HG03575 (cell line): ENCODE measurements around the gene STXBP5.

ENCODE experiments used
- ATAC-seq: cut with Tn5 transposase; IDR thresholded peaks from one replicate; pipeline ENCODE4 v1.9.1; 2021; ENCODE audit not compliant: unreplicated experiment, insufficient number of reproducible peaks, low FRiP score; ENCODE audit errors: extremely low read depth

STXBP5 gene

GRCh38 chr6:147176795-147177194 is 27.4 kb upstream of the STXBP5 start:
- no peak for ATAC-seq

DNA sequence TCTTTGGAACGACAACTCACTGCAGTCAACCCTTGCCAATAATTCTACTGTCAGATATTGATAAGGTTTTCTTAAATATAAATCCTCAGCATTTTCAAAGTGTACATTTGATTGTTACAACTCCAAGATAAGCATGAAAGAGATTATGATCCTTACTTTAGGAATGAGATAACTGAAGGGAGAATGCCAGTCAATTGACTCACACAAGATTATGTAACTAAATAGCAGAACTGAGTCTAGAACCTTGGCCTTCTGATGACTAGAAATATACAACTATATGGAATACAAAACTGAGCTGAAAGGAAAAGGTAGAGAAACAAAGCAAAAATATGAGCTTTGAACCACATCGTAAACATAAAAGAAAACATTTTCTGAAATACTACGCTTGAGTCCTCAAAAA is 26.9 kb upstream of the STXBP5 start:
- ATAC-seq: no peak

GRCh38 chr6:147178355-147178754 is 25.9 kb upstream of the STXBP5 start:
- no peak for ATAC-seq

DNA sequence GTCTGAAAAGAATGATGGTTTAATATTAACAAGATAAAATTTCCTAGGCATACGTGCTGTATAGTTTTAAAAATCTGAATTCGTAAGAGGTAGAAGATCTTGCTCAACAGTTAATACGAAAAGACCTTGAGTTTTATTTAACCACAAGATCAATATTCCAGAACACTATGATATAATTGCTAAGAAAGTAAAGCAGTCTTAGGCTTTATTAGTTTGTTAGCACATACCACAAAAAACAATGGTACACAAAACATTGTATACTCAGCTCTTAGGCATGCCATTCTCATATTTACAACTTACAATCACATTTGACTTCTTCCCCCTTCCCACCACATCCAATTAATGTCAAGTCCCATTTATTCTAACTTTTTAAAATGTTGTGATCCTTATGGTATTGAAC is 24.4 kb upstream of the STXBP5 start:
- no peak for ATAC-seq

DNA sequence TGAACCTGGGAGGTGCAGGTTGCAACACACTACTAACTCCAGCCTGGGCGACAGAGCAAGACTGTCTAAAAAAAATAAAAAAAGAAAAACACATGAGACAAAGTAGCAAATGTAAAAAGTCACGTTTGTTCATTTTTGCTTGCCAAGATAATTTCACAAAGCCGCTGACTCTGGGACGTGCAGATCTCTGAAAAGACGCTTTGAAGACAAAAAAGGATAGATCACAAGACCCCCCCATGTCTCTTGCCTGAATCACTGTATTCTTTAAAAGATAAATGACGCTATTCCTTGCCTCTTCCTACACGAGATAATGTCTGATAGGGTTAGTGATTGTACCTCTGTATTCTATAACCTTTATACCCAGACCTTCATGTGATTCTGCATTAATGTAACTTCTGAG is 23.3 kb upstream of the STXBP5 start:
- ATAC-seq: no peak

DNA sequence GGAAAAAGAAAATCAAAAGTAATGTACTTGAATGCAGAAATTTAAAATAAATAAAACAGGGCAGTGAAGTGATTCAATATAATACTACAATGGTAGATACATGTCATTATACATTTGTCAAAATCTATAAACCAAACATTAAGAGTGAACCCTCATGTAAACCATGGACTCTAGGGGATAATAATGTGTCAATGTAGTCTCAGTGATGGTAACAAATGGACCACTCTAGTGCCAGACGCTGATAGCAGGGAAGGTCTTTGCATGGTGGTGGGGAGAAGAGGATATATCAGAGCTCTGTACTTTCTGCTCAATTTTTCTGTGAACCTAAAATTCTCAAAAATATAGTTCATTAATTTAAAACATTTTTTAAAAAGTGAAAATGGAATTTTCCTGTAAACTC is 19.8 kb upstream of the STXBP5 start:
- no peak for ATAC-seq

DNA sequence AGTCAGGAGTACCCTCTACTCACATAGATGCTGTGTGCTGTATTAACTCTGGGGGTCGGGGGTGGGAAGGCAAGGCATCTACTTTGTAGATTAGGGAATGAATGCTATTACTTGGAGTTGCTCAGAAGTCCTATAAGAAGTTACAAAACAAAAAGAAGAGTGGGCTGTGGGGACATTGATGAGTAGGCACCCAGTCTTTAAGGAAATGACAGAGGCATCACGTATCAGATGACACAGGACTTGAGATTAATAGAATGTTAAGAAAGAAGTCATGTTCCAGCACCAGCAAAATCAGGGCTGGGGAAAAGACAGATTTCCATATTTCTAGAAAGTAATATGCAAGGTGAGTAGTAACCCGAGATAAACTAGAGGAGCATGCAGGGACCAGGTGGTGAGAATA is 19.0 kb upstream of the STXBP5 start:
- no peak for ATAC-seq

DNA sequence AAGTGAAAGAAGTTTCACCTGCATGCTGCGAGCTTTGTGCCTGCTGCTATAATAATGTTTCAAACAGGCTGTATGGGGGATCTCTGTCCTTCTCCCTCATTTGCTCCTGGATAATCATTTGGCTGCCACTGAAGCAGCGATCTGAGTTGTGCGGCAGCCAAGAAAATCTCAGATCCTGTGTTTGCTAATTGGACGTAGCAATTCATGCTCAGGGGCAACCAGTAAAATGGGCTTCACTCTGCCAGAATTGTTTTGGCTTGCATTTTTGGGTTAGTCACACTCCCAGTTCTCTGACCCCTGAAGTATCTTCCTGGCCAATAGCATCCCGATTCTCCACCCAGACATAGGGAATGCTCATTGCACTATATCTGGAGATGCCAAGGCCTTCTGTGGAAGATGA is 13.7 kb upstream of the STXBP5 start:
- ATAC-seq: no peak

DNA sequence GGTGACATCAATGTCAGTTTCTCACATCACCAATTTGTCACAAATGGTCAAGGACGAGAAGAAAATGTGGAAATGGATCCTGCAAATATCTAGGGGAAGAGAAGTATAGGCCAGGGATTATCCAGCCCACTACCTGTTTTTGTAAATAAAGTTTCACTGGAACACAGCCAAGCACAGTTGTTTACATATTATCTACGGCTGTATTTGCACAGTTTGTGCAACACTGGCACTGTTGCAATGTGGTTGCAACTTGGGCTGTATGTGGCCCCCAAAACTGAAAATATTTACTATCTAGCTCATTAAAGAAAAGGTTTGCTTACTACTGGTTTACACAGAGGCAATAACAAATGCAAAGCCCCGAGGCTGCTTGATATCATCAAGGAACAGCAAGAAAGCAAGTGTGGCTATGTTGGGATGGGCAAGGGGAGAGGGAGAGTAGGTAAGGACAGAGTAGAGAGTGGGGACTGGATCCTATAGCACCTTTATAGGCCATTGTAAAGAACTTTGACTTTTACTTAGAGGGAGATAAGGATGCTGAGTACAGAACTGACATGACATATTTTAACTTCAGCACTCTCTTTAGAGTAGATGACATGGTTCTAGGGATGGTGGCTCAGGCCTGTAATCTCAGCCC is 11.8 kb upstream of the STXBP5 start:
- no peak for ATAC-seq

DNA sequence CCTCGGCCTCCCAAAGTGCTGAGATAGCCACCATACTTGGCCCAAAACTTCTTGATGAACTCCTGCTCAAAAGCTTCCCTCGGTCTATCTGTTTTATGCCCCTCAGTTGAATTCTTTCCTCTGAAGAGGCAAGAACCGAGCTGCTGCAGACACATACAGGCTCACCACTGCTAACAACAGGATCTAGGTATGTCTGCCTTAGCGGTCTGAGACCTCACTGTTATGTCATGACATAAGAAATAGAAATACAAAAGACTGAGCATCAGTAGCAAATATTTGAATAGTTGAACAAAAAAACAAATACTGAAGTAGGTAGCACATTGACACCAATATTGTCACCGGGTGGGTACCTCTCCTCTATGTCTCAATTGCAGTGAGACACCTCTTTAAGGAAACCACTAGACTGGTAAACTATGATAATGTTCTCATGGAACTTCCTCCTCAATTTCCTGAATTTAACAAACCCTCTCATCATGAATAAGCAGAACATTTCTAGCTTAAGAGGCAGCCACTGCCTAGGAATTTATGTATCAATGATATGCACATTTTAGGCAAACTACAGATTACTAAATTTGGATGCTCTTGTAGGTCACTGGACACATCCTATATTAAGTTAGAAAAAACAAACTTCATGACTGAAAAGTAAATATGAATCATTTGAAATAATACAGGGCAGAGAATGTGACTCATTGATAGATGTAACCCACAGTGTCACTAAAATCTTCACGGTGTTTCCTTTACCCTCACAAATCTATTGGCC is 9.4 kb upstream of the STXBP5 start:
- ATAC-seq: no peak

- ATAC-seq: no peak
Observed at GRCh38 chr6:147195510-147195909, 8.7 kb upstream of the STXBP5 start.

DNA sequence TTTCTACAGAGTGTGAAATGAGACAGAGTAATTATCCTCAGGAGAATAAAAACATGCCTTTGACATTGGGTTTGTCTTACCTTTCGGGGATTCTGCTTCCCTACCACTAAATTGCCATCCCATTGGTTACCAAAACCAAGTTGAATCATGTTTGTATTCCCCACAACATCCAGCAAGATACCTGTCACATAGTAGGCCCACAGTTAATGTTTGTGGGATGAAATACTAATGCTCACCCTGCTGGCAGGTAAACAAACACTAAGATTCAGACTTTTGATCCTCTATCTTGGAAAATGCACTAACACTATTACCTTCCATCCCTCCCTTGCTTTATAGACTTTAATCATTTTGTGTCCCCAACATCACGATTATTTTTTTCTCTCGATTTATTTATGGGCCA is 8.2 kb upstream of the STXBP5 start:
- ATAC-seq: no peak

DNA sequence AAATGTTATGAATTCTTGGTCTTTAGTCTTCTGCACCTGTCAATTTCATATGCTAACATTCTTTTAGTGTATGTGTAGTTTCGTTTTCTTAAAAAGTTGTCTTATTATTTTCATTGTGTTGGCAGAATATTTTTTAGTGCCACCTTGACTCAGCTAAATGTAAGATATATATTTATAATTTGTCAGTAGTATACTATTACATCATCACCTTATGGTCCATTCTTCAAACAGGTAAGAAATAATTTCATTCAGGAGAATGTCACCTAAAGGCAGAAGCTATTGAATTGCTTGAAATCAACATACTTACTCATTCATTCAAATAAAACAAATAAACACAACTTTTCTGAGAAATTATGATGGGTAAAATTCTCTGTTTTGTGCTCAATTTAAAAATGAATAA is 3.5 kb upstream of the STXBP5 start:
- no peak for ATAC-seq

GRCh38 chr6:147201885-147202515 is 2.2 kb upstream of the STXBP5 start:
- ATAC-seq: peak; percentile 7

- ATAC-seq: peak; percentile 87
Observed at GRCh38 chr6:147202516-147203310, 1.5 kb upstream of the STXBP5 start.

DNA sequence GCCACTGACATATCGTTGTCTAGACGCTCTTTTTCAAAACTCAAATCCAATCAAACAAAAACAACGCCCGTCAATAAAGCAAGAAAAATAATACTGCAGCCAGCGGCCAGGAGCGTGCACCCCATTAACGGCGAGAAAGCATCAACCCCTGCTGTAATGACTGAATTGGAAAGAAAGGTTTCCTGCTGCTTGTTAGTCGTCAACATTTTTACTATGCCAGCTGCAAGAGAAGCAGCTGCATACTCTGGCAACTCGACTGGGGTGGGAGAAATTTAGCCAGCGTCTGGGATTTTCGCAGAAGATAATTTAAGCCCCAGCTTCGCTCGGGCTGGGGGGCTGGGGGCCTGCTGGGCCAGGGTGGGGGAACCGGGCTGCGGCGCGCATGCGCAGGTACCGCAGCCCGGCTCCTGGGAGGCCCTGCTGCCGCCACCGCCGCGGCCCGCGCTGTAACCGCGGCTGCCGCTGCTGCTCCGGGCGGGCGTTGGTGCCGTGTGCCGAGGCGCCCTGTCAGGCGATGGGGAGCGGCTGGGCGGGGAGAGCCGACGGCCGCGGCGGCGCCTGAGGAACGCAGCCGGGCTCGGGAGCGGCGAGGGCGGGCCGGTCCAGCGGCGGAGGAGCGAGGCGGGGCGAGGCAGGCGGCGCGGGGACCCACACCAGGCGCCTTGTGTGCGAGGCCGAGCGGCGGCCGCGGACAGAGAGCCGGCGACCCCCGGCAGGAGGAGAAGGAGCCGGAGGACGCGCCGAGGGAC is 732 bp upstream of the STXBP5 start:
- ATAC-seq: no peak

DNA sequence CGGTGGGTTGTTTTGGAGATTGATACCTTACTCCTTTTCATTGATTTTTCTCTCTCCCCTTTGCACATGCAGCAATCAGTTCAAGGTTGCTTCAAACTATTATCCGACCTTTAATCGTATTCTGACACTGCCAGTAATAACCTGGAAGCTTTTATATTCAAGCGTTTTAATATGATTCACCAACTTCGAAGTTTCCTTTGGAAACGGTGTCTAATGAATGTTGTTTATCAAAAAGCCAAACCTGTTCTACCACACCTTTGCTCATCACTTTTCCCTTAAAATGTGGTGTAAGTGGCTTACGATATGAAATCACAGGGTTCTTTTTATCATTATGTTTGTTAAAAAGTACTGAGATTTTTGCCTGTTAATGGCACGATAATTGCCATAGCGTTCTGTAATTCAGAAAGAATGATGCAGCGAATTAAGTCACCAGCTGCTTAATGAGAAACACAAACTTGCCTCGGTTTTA is 660 bp downstream of the STXBP5 start:
- ATAC-seq: no peak

GRCh38 chr6:147205690-147206600 is 1.7 kb downstream of the STXBP5 start:
- no peak for ATAC-seq
